Colonic mucosa (tissue), 4 donors: ENCODE measurements around the gene RMDN3. TPM values are rescaled to one million over a fixed set of nuclear protein-coding genes. Genes with fewer than 3 reads are reported as not detected.

ENCODE experiments used
- DNase-seq: peaks from one replicate; pipeline ENCODE4 v3.0.0-alpha.2; 2020
- H3K27ac ChIP-seq: fragments of 200-600 bp; one replicate; pipeline ENCODE4 v1.8.0; 2021
- H3K27me3 ChIP-seq: fragments of 200-600 bp; one replicate; pipeline ENCODE4 v1.8.0; 2021
- H3K36me3 ChIP-seq: fragments of 200-600 bp; one replicate; pipeline ENCODE4 v1.8.0; 2021
- H3K4me1 ChIP-seq: fragments of 200-600 bp; one replicate; pipeline ENCODE4 v1.8.0; 2021; ENCODE audit warnings: mild to moderate bottlenecking
- H3K4me3 ChIP-seq: fragments of 200-600 bp; one replicate; pipeline ENCODE4 v1.8.0; 2021
- H3K9ac ChIP-seq, 2 donors: one replicate each; pipeline ENCODE4 v1.7.0; 2013; ENCODE audit warnings: control low read depth in 2 of 2, low read depth in 2 of 2, low read length in 2 of 2
- H3K9me3 ChIP-seq: fragments of 200-600 bp; one replicate; pipeline ENCODE4 v1.8.0; 2021
- CTCF ChIP-seq: fragments of 200-600 bp; IDR thresholded peaks from one replicate; pipeline ENCODE4 v1.8.0; 2022; ENCODE audit warnings: antibody characterized with exemption, mild to moderate bottlenecking
- intact Hi-C: fragments of 100-400 bp; cut with DNase I; formaldehyde crosslinking; loops from one replicate; pipeline ENCODE4 v1.14.1; 2022
- total RNA-seq, 2 donors: library from RNA; stranded (reverse); fragmentation: NEBNext Ultra II Directional in 1 of 2; extraction: Animal tissue kit (Norgen Biotek cat#: 25700) in 1 of 2; gene quantifications; one replicate each; pipeline ENCODE4 v1.2.1, GENCODE V29; 2021
- donor health status: healthy.
- donor health status: DM: no; HTN: no; CAD: no.
- donor health status: DM: no; HTN: no; CAD: no.

RMDN3 gene
- total RNA-seq, 2 donors from 2014 or later = 31.1 to 49.1 TPM

- peak; percentile 48 for DNase-seq
- intact Hi-C loops = no loop called here
These were observed 526 bp downstream of the RMDN3 start for GRCh38 chr15:40754574-40754882.

GRCh38 chr15:40751745-40752144 is 3.3 kb downstream of the RMDN3 start:
- intact Hi-C loops = no loop called here
- no peak for TF ChIP-seq CTCF
- no peak overlapping the region for H3K27ac ChIP-seq
- H3K4me1 ChIP-seq = no peaks in the 10 kb centered on the region
- H3K36me3 ChIP-seq = peaks cover 7% of the 10 kb centered on the region
- H3K9ac ChIP-seq = no peak overlapping the region
- H3K27me3 ChIP-seq = no peaks in the 10 kb centered on the region
- H3K4me3 ChIP-seq = no peak overlapping the region
- no peak for DNase-seq
- no peaks in the 10 kb centered on the region for H3K9me3 ChIP-seq

More at GRCh38 chr15:40754574-40754882, 526 bp downstream of the RMDN3 start:
- peak overlapping the region; percentile 75 to 90 for H3K9ac ChIP-seq
- peak overlapping the region; percentile 80 for H3K27ac ChIP-seq
- no peaks in the 10 kb centered on the region for H3K4me1 ChIP-seq
- H3K4me3 ChIP-seq = peak overlapping the region; percentile 97
- TF ChIP-seq CTCF = no peak
- peaks cover 7% of the 10 kb centered on the region for H3K36me3 ChIP-seq
- no peaks in the 10 kb centered on the region for H3K9me3 ChIP-seq
- H3K27me3 ChIP-seq = no peaks in the 10 kb centered on the region

GRCh38 chr15:40750885-40751284 is 4.2 kb downstream of the RMDN3 start:
- Histone ChIP-seq H3K27ac (no peak overlapping the region), H3K27me3 (no peaks in the 10 kb centered on the region), H3K36me3 (peaks cover 7% of the 10 kb centered on the region), H3K9me3 (no peaks in the 10 kb centered on the region), H3K4me3 (no peak overlapping the region), H3K9ac (no peak overlapping the region), H3K4me1 (no peaks in the 10 kb centered on the region)
- intact Hi-C loops = no loop called here
- DNase-seq = no peak
- no peak for TF ChIP-seq CTCF

- Histone ChIP-seq H3K27me3 (no peaks in the 10 kb centered on the region), H3K4me1 (no peaks in the 10 kb centered on the region), H3K27ac (no peak overlapping the region), H3K9ac (no peak overlapping the region), H3K9me3 (no peaks in the 10 kb centered on the region), H3K4me3 (no peak overlapping the region), H3K36me3 (peaks cover 7% of the 10 kb centered on the region)
- DNase-seq = no peak
- TF ChIP-seq CTCF = no peak
- intact Hi-C loops = no loop called here
These were observed 5.9 kb downstream of the RMDN3 start for GRCh38 chr15:40749151-40749630.

- no peak overlapping the region for H3K4me3 ChIP-seq
- H3K36me3 ChIP-seq = peaks cover 17% of the 10 kb centered on the region
- no peak overlapping the region for H3K9ac ChIP-seq
- no peaks in the 10 kb centered on the region for H3K27me3 ChIP-seq
- no peak overlapping the region for H3K27ac ChIP-seq
- H3K9me3 ChIP-seq = no peaks in the 10 kb centered on the region
- TF ChIP-seq CTCF = no peak
- intact Hi-C loops = loop anchor here (2.0 kb wide), 1 partner anchor 35 kb away; no protein-coding TSS in a partner anchor
- H3K4me1 ChIP-seq = no peaks in the 10 kb centered on the region
- DNase-seq = no peak
These were observed 7.1 kb downstream of the RMDN3 start for GRCh38 chr15:40747685-40748631.
